OCI-LY1 (cell line): ENCODE data around the gene TTC23.

Experiments
- CTCF ChIP-seq: fragments of 200-600 bp; sonication (generic), shearing (Covaris generic); IDR thresholded peaks from 2 replicates; pipeline ENCODE4 v1.5.1; 2017; ENCODE audit warnings: mild to moderate bottlenecking, antibody characterized with exemption, low read length, moderate library complexity, mixed read lengths
- EZH2 ChIP-seq: fragments of 200-600 bp; sonication (generic), shearing (Covaris generic); IDR thresholded peaks from 2 replicates; pipeline ENCODE4 v1.8.0; 2017; ENCODE audit warnings: borderline replicate concordance, mixed run types, mild to moderate bottlenecking, antibody characterized with exemption, low read length, moderate library complexity, mixed read lengths

- no peak for TF ChIP-seq CTCF
- TF ChIP-seq EZH2: no peak
Measured at GRCh38 chr15:99096173-99096893, 153.0 kb downstream of the TTC23 start.
